ENCODE measurements around the gene RAD51AP2. TPM values are rescaled to one million over a fixed set of nuclear protein-coding genes. Genes with fewer than 3 reads are reported as not detected.
"Not testable (repeated sequence)": the region's sequence is repeated elsewhere in the genome, so short reads cannot be mapped to it uniquely, and the experiment has no call there.

RAD51AP2 gene
- 0.01 TPM for polyA plus RNA-seq (2013, experiment 1 of 2)
- not detected for polyA plus RNA-seq (2013, experiment 2 of 2)

DNA sequence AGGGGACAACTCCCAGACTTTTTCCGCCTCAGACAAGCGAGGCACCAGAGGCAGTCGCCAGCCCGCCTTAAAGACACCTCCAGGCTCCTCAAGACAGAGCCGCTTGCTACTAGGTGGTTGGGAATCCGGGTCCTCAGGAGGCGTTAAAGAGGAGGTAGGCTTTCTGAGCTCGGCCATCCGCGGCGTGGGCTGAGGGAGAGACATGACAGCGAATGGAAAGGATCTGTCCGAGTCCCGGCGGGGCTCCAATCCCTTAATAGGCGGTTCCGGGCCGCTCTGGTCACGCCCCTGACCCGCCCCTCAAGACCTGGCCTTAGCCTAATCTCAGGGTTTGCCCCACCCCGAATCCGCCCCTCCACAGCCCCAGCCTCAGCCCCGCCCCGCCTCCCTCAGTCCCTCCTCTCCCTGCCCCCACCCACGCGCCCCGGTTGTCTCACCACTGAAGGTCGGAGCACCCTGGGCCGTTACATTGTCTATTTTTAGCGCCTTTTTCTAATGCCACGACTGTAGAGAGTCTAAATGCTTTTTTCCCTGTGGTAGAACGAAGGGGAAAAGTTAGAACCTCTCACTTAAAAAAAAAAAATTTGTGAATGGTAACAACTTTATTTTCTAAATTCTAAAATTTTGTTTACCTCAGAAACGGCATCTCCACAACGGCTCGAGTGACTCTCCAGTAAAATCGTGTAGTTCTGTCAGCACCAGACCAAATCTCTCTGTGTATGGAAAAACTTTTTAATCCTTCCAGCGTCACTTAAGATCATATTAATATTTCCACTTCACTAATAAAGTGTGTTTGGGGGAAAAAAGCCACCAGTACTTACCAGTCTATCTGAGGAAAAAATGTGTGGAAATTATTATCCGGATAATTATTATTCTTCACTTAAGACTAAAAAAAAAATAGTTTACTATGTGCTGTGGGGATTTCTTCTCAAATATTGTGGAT is at the start of gene RAD51AP2:
TSS of gene RAD51AP2 (minus strand) at position 229 of the 943 bp plus-strand sequence. CDS start at position 204, 25 bp downstream.
- peak within 1 kb of the TSS; percentile 81 for H3K4me2 ChIP-seq (ENCODE audit: low read length, poor library complexity, severe bottlenecking)
- no peak within 1 kb of the TSS for H2BK5ac ChIP-seq (ENCODE audit: low read depth, low read length, poor library complexity, severe bottlenecking)
- H4K91ac ChIP-seq (ENCODE audit: low read length), result no peak within 1 kb of the TSS
- H3K4ac ChIP-seq (ENCODE audit: low read depth in 1 of 2, low read length in 2 of 2), result peak within 1 kb of the TSS in 1 of 2 experiments; percentile 24
- no peak within 1 kb of the TSS for H4K8ac ChIP-seq (ENCODE audit: low read length)
- peak within 1 kb of the TSS; percentile 52 to 88 for H3K4me3 ChIP-seq (ENCODE audit: insufficient read depth in 1 of 2, low read depth in 1 of 2, low read length in 2 of 2)
- H3K14ac ChIP-seq (ENCODE audit: low read length in 2 of 2), result no peak within 1 kb of the TSS
- H3K23ac ChIP-seq (ENCODE audit: low read length in 2 of 2), result no peak within 1 kb of the TSS
- H3K27ac ChIP-seq (ENCODE audit: low read length, poor library complexity, severe bottlenecking), result peak within 1 kb of the TSS; percentile 78
- no peak within 1 kb of the TSS for H2BK15ac ChIP-seq (ENCODE audit: low read depth, poor library complexity, severe bottlenecking)
- H2BK120ac ChIP-seq (ENCODE audit: low read depth, low read length), result no peak within 1 kb of the TSS
- H3K27me3 ChIP-seq (ENCODE audit: control insufficient read depth in 1 of 2, insufficient read depth in 1 of 2, low read length in 2 of 2), result peaks cover 0 to 7% of the 10 kb centered on the region in 2 experiments
- peak; percentile 90 for DNase-seq
- H2BK12ac ChIP-seq (ENCODE audit: low read length in 2 of 2), result no peak within 1 kb of the TSS
- 2% methylated on average over 22 of the region's 38 CpGs for whole genome bisulfite sequencing
- peak within 1 kb of the TSS in 1 of 2 experiments; percentile 45 for H3K18ac ChIP-seq (ENCODE audit: low read depth in 1 of 2, low read length in 2 of 2)
- H3K9ac ChIP-seq (ENCODE audit: low read length), result peak within 1 kb of the TSS; percentile 88
- H3K9me3 ChIP-seq (ENCODE audit: control insufficient read depth, low read length), result no peaks in the 10 kb centered on the region
- no peaks in the 10 kb centered on the region for H3K36me3 ChIP-seq (ENCODE audit: control insufficient read depth in 1 of 2, insufficient read depth in 2 of 2, low read depth in 1 of 2, low read length in 2 of 2)
- H3K4me1 ChIP-seq (ENCODE audit: control insufficient read depth, insufficient read depth, low read depth, low read length), result no peaks in the 10 kb centered on the region
- no peak within 1 kb of the TSS for H2AFZ ChIP-seq (ENCODE audit: low read depth, low read length)
- H3K79me1 ChIP-seq (replicated peaks; ENCODE audit: low read length, poor library complexity, severe bottlenecking), result no peaks in the 10 kb centered on the region
- no peak within 1 kb of the TSS for H2AK5ac ChIP-seq (ENCODE audit: low read length, severe bottlenecking)

DNA sequence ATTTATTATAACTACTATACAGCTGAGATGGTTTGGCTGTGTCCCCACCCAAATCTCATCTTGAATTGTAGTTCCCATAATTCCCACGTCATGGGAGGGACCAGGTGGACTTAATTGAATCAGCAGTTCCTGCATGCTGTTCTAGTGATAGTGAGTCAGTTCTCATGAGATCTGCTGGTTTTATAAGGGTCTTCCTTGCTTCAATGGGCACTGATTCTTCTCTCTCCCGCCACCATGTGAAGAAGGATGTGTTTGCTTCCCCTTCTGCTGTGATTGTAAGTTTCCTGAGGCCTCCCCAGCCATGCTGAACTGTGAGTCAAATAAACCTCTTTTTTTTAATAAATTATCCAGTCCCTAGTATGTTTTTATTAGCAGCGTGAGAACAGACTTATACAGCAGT is 47.5 kb upstream of the RAD51AP2 start:
- not testable (repeated sequence) for H3K79me1 ChIP-seq (replicated peaks; ENCODE audit: low read length, poor library complexity, severe bottlenecking); H3K4me2 ChIP-seq (ENCODE audit: low read length, poor library complexity, severe bottlenecking); H3K27ac ChIP-seq (ENCODE audit: low read length, poor library complexity, severe bottlenecking); H4K91ac ChIP-seq (ENCODE audit: low read length); H2BK12ac ChIP-seq (ENCODE audit: low read length in 2 of 2); H3K9ac ChIP-seq (ENCODE audit: low read length); H3K23ac ChIP-seq (ENCODE audit: low read length in 2 of 2); DNase-seq; H2AK5ac ChIP-seq (ENCODE audit: low read length, severe bottlenecking); H3K27me3 ChIP-seq (ENCODE audit: control insufficient read depth in 1 of 2, insufficient read depth in 1 of 2, low read length in 2 of 2); H2AFZ ChIP-seq (ENCODE audit: low read depth, low read length); H2BK5ac ChIP-seq (ENCODE audit: low read depth, low read length, poor library complexity, severe bottlenecking); H3K4ac ChIP-seq (ENCODE audit: low read depth in 1 of 2, low read length in 2 of 2); H3K18ac ChIP-seq (ENCODE audit: low read depth in 1 of 2, low read length in 2 of 2); H3K9me3 ChIP-seq (ENCODE audit: control insufficient read depth, low read length); H2BK120ac ChIP-seq (ENCODE audit: low read depth, low read length); H3K36me3 ChIP-seq (ENCODE audit: control insufficient read depth in 1 of 2, insufficient read depth in 2 of 2, low read depth in 1 of 2, low read length in 2 of 2); H2BK15ac ChIP-seq (ENCODE audit: low read depth, poor library complexity, severe bottlenecking); H3K4me3 ChIP-seq (ENCODE audit: insufficient read depth in 1 of 2, low read depth in 1 of 2, low read length in 2 of 2); H4K8ac ChIP-seq (ENCODE audit: low read length); H3K14ac ChIP-seq (ENCODE audit: low read length in 2 of 2); H3K4me1 ChIP-seq (ENCODE audit: control insufficient read depth, insufficient read depth, low read depth, low read length)
- WGBS, result 75% methylated on average over 2 of the region's 3 CpGs

GRCh38 chr2:17558878-17559277 is 40.6 kb upstream of the RAD51AP2 start:
- Histone ChIP-seq H3K9me3 (ENCODE audit: control insufficient read depth, low read length) (no peaks in the 10 kb centered on the region), H3K23ac (ENCODE audit: low read length in 2 of 2) (no peak overlapping the region), H3K4me3 (ENCODE audit: insufficient read depth in 1 of 2, low read depth in 1 of 2, low read length in 2 of 2) (no peak overlapping the region), H3K36me3 (ENCODE audit: control insufficient read depth in 1 of 2, insufficient read depth in 2 of 2, low read depth in 1 of 2, low read length in 2 of 2) (no peaks in the 10 kb centered on the region), H4K8ac (ENCODE audit: low read length) (no peak overlapping the region), H2BK12ac (ENCODE audit: low read length in 2 of 2) (no peak overlapping the region), H2AFZ (ENCODE audit: low read depth, low read length) (no peak overlapping the region), H3K79me1 (replicated peaks; ENCODE audit: low read length, poor library complexity, severe bottlenecking) (no peaks in the 10 kb centered on the region), H3K14ac (ENCODE audit: low read length in 2 of 2) (no peak overlapping the region), H2BK120ac (ENCODE audit: low read depth, low read length) (no peak overlapping the region), H3K27ac (ENCODE audit: low read length, poor library complexity, severe bottlenecking) (no peak overlapping the region), H3K9ac (ENCODE audit: low read length) (no peak overlapping the region), H3K4ac (ENCODE audit: low read depth in 1 of 2, low read length in 2 of 2) (no peak overlapping the region), H3K4me2 (ENCODE audit: low read length, poor library complexity, severe bottlenecking) (no peak overlapping the region), H3K18ac (ENCODE audit: low read depth in 1 of 2, low read length in 2 of 2) (no peak overlapping the region), H2BK15ac (ENCODE audit: low read depth, poor library complexity, severe bottlenecking) (no peak overlapping the region), H2BK5ac (ENCODE audit: low read depth, low read length, poor library complexity, severe bottlenecking) (no peak overlapping the region), H3K4me1 (ENCODE audit: control insufficient read depth, insufficient read depth, low read depth, low read length) (no peaks in the 10 kb centered on the region), H2AK5ac (ENCODE audit: low read length, severe bottlenecking) (no peak overlapping the region), H4K91ac (ENCODE audit: low read length) (no peak overlapping the region), H3K27me3 (ENCODE audit: control insufficient read depth in 1 of 2, insufficient read depth in 1 of 2, low read length in 2 of 2) (no peaks in the 10 kb centered on the region)
- no peak for DNase-seq
- WGBS, result 85% methylated on average over 3 of the region's 3 CpGs

DNA sequence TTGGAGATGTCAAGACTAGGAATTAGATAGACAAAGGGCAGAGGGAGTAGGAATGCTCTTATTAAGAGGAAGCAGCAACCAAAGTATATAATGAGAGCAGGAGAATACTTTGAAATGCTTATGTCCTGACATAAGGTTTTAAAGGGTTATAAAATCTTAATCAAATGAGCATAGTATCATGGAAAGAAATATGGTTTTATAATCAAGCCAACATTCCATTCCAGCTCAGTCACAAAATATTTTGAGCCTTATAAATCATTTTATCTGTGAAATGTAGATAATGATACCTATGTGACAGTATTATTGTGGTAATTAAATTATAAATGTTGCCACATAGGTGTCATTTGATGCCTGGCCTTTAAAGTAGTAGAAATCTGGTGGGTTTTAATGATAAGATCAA is 39.8 kb upstream of the RAD51AP2 start:
- Histone ChIP-seq H2BK5ac (ENCODE audit: low read depth, low read length, poor library complexity, severe bottlenecking) (no peak overlapping the region), H3K4me2 (ENCODE audit: low read length, poor library complexity, severe bottlenecking) (no peak overlapping the region), H3K4me1 (ENCODE audit: control insufficient read depth, insufficient read depth, low read depth, low read length) (no peaks in the 10 kb centered on the region), H3K9me3 (ENCODE audit: control insufficient read depth, low read length) (no peaks in the 10 kb centered on the region), H3K9ac (ENCODE audit: low read length) (no peak overlapping the region), H3K23ac (ENCODE audit: low read length in 2 of 2) (no peak overlapping the region), H2BK120ac (ENCODE audit: low read depth, low read length) (no peak overlapping the region), H2AK5ac (ENCODE audit: low read length, severe bottlenecking) (no peak overlapping the region), H2AFZ (ENCODE audit: low read depth, low read length) (no peak overlapping the region), H2BK12ac (ENCODE audit: low read length in 2 of 2) (no peak overlapping the region), H3K14ac (ENCODE audit: low read length in 2 of 2) (no peak overlapping the region), H3K27me3 (ENCODE audit: control insufficient read depth in 1 of 2, insufficient read depth in 1 of 2, low read length in 2 of 2) (no peaks in the 10 kb centered on the region), H2BK15ac (ENCODE audit: low read depth, poor library complexity, severe bottlenecking) (no peak overlapping the region), H4K8ac (ENCODE audit: low read length) (no peak overlapping the region), H3K79me1 (replicated peaks; ENCODE audit: low read length, poor library complexity, severe bottlenecking) (no peaks in the 10 kb centered on the region), H4K91ac (ENCODE audit: low read length) (no peak overlapping the region), H3K36me3 (ENCODE audit: control insufficient read depth in 1 of 2, insufficient read depth in 2 of 2, low read depth in 1 of 2, low read length in 2 of 2) (no peaks in the 10 kb centered on the region), H3K4ac (ENCODE audit: low read depth in 1 of 2, low read length in 2 of 2) (no peak overlapping the region), H3K18ac (ENCODE audit: low read depth in 1 of 2, low read length in 2 of 2) (no peak overlapping the region), H3K27ac (ENCODE audit: low read length, poor library complexity, severe bottlenecking) (no peak overlapping the region), H3K4me3 (ENCODE audit: insufficient read depth in 1 of 2, low read depth in 1 of 2, low read length in 2 of 2) (no peak overlapping the region)
- no peak for DNase-seq

All from mesenchymal stem cell (in vitro differentiated cells and primary cell).